Gastrocnemius medialis (tissue), 4 donors: ENCODE measurements around the gene CBX1. TPM values are rescaled to one million over a fixed set of nuclear protein-coding genes. Genes with fewer than 3 reads are reported as not detected.
A peak's percentile ranks its signal among the peaks of the same experiment; 100 is the strongest.

ENCODE experiments used
- ATAC-seq, 2 donors: fragments of 150-250 bp; one replicate each; pipeline ENCODE4 v1.9.1; 2016
- DNase-seq, 2 donors: peaks; one replicate each; pipeline ENCODE4 v3.0.0-alpha.2; 2019
- H3K27ac ChIP-seq, 4 donors: fragments of 200-600 bp; sonication (generic); 1 replicate in 1 of 4; 2 replicates in 3 of 4; pipeline ENCODE4 v1.5.1; 2016 to 2018; ENCODE audit warnings: mild to moderate bottlenecking in 2 of 4, moderate library complexity in 1 of 4
- H3K27me3 ChIP-seq, 3 donors: fragments of 200-600 bp; sonication (generic) in 2 of 3; 1 replicate in 1 of 3; 2 replicates in 2 of 3; pipeline versions ENCODE4 v1.5.1 to v1.6.0; 2016 to 2019; ENCODE audit warnings: mild to moderate bottlenecking in 1 of 3, moderate library complexity in 1 of 3
- H3K36me3 ChIP-seq, 2 donors: fragments of 200-600 bp; sonication (generic) in 1 of 2; one replicate each; pipeline ENCODE4 v1.5.1; 2017 to 2018
- H3K4me1 ChIP-seq, 2 donors: fragments of 200-600 bp; sonication (generic) in 1 of 2; one replicate each; pipeline ENCODE4 v1.5.1; 2016 to 2017; ENCODE audit warnings: mild to moderate bottlenecking in 2 of 2
- H3K4me3 ChIP-seq, 4 donors: fragments of 200-600 bp; sonication (generic) in 3 of 4; 1 replicate in 1 of 4; 2 replicates in 3 of 4; pipeline ENCODE4 v1.5.1; 2016 to 2019; ENCODE audit warnings: mild to moderate bottlenecking in 2 of 4
- H3K9me3 ChIP-seq, 3 donors: fragments of 200-600 bp; sonication (generic) in 2 of 3; 1 replicate in 1 of 3; 2 replicates in 2 of 3; pipeline ENCODE4 v1.5.1; 2016 to 2019
- POLR2A ChIP-seq, 2 donors: fragments of 450-650 bp; IDR thresholded peaks; one replicate each; pipeline ENCODE4 v1.6.1; 2017; ENCODE audit warnings: antibody characterized with exemption in 2 of 2, mild to moderate bottlenecking in 2 of 2, moderate library complexity in 2 of 2
- in situ Hi-C, 4 donors: fragments of 200-750 bp; cut with MboI; loops; one replicate each; pipeline versions ENCODE4 v1.15.0 to v1.8.0; 2017; ENCODE audit warnings: low sequenced_read_pairs in 4 of 4
- intact Hi-C: fragments of 100-400 bp; cut with DNase I; formaldehyde crosslinking; loops from one replicate; pipeline ENCODE4 v1.15.1; 2023; ENCODE audit warnings: low total_unique reads
- total RNA-seq, 4 donors: library from RNA; depleted of rRNA; stranded (reverse); fragments of >200 nt; gene quantifications; one replicate each; pipeline versions ENCODE4 v1.1.0 to v1.2.3, GENCODE V29; 2016
- TF ChIP-seq, protein P1 (sequence below), 5 experiments: fragments of 450-650 bp in 3 of 5; fragments of 200-600 bp in 2 of 5; sonication (generic) in 2 of 5; IDR thresholded peaks in 4 of 5; conservative IDR thresholded peaks in 1 of 5; 1 replicate in 4 of 5; 2 replicates in 1 of 5; pipeline ENCODE4 v1.5.1; 2016 to 2019; ENCODE audit warnings: antibody characterized with exemption in 5 of 5, mild to moderate bottlenecking in 3 of 5, moderate library complexity in 3 of 5

The CBX1 gene
- total RNA-seq, 4 donors from 2014 or later = 26.0 to 34.1 (median 27.7) TPM

DNA sequence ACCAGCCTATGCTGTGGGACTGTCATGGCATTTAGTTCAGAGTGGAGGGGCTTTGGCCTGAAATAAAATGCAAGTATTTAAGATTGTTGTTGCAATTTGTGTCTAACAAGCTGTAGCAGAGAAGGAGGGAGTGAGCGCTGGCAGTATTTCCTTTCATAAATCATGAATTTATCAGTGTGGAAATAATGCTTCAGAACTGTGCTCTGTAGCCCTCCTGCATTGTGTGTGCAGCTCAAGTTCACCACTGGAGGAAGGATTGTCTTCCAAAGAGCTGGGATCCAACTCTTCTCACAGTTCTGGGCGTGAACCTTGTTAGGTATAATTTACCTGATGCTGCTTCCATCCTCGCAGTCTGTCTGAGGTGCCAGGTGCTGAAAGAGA lies 21.4 kb upstream of the CBX1 start:
- Histone ChIP-seq H3K9me3 (no peaks in the 10 kb centered on the region), H3K4me1 (no peaks in the 10 kb centered on the region), H3K27ac (no peak overlapping the region), H3K27me3 (no peaks in the 10 kb centered on the region), H3K36me3 (peaks cover 0 to 52% of the 10 kb centered on the region in 2 donors), H3K4me3 (no peak overlapping the region)
- ATAC-seq = no peak
- DNase-seq = no peak
- TF ChIP-seq POLR2A (IDR thresholded peaks at IDR 0.05) = no peak
- TF ChIP-seq, protein P1, sequence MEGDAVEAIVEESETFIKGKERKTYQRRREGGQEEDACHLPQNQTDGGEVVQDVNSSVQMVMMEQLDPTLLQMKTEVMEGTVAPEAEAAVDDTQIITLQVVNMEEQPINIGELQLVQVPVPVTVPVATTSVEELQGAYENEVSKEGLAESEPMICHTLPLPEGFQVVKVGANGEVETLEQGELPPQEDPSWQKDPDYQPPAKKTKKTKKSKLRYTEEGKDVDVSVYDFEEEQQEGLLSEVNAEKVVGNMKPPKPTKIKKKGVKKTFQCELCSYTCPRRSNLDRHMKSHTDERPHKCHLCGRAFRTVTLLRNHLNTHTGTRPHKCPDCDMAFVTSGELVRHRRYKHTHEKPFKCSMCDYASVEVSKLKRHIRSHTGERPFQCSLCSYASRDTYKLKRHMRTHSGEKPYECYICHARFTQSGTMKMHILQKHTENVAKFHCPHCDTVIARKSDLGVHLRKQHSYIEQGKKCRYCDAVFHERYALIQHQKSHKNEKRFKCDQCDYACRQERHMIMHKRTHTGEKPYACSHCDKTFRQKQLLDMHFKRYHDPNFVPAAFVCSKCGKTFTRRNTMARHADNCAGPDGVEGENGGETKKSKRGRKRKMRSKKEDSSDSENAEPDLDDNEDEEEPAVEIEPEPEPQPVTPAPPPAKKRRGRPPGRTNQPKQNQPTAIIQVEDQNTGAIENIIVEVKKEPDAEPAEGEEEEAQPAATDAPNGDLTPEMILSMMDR (IDR thresholded peaks at IDR 0.05 in 4 of 5, conservative IDR thresholded peaks at IDR 0.05 in 1 of 5) = no peak
- intact Hi-C loops (no loop called here), in situ Hi-C loops (no loop called here)

GRCh38 chr17:48121923-48122664 lies 20.8 kb upstream of the CBX1 start:
- Histone ChIP-seq H3K27me3 (no peaks in the 10 kb centered on the region), H3K36me3 (peaks cover 0 to 54% of the 10 kb centered on the region in 2 donors), H3K9me3 (no peaks in the 10 kb centered on the region), H3K4me1 (no peaks in the 10 kb centered on the region), H3K27ac (no peak overlapping the region), H3K4me3 (no peak overlapping the region)
- ATAC-seq (no peak), DNase-seq (no peak)
- intact Hi-C loops (no loop called here), in situ Hi-C loops (no loop called here)
- TF ChIP-seq, protein P1 (IDR thresholded peaks at IDR 0.05 in 4 of 5, conservative IDR thresholded peaks at IDR 0.05 in 1 of 5) = no peak
- TF ChIP-seq POLR2A (IDR thresholded peaks at IDR 0.05) = no peak

DNA sequence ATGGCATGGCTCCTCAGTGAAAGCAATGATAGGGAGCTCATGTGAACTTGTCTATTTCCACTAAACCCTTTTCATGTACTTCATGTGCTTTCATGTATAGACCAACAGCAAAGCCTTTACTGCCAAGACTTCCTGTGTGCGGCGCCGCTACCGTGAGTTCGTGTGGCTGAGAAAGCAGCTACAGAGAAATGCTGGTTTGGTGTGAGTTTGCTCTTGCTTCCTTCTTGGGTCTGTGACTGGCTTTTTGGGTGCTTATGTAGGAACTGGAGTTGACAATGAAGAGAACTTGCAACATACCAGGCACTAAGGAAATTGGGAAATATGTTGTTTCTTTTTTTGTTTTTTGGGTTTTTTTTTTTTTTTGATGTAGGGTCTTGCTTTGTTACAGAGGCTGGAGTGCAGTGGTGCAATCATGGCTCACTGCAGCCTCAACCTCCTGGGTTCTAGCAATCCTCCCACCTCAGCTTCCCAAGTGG lies 12.0 kb upstream of the CBX1 start:
- H3K27ac ChIP-seq = no peak overlapping the region
- ATAC-seq (no peak), DNase-seq (peak in 1 of 2 donors; percentile 5)
- no peak overlapping the region for H3K4me3 ChIP-seq
- intact Hi-C loops (no loop called here), in situ Hi-C loops (no loop called here)
- peaks cover 8 to 15% of the 10 kb centered on the region in 2 donors for H3K4me1 ChIP-seq
- H3K27me3 ChIP-seq = no peaks in the 10 kb centered on the region
- peaks cover 0 to 47% of the 10 kb centered on the region in 2 donors for H3K36me3 ChIP-seq
- no peaks in the 10 kb centered on the region for H3K9me3 ChIP-seq
- TF ChIP-seq, protein P1 (IDR thresholded peaks at IDR 0.05 in 4 of 5, conservative IDR thresholded peaks at IDR 0.05 in 1 of 5) = no peak
- no peak for TF ChIP-seq POLR2A (IDR thresholded peaks at IDR 0.05)

- Histone ChIP-seq H3K9me3 (no peaks in the 10 kb centered on the region), H3K4me3 (no peak overlapping the region), H3K27ac (no peak overlapping the region), H3K4me1 (peaks cover 11 to 18% of the 10 kb centered on the region in 2 donors), H3K27me3 (no peaks in the 10 kb centered on the region), H3K36me3 (peaks cover 0 to 37% of the 10 kb centered on the region in 2 donors)
- in situ Hi-C loops (no loop called here), intact Hi-C loops (no loop called here)
- no peak for DNase-seq
- ATAC-seq = no peak
- no peak for TF ChIP-seq POLR2A (IDR thresholded peaks at IDR 0.05)
- TF ChIP-seq, protein P1 (IDR thresholded peaks at IDR 0.05 in 4 of 5, conservative IDR thresholded peaks at IDR 0.05 in 1 of 5) = no peak
These were observed 10.6 kb upstream of the CBX1 start for GRCh38 chr17:48111937-48112241.
